AG09319 (cell line): ENCODE results near the gene CASP12.

ENCODE experiments used
- DNase-seq: peaks from one replicate; pipeline ENCODE4 v3.0.0-alpha.2; 2010; ENCODE audit warnings: low read depth; ENCODE audit errors: extremely low read depth
- CTCF ChIP-seq: IDR thresholded peaks from 2 replicates; pipeline ENCODE4 v1.5.1; 2011; ENCODE audit warnings: low read depth, mild to moderate bottlenecking, inconsistent platforms, low read length, moderate library complexity

CASP12 gene

GRCh38 chr11:104841185-104841584 is 57.1 kb downstream of the CASP12 start:
- no peak for DNase-seq
- TF ChIP-seq CTCF = no peak

GRCh38 chr11:104837969-104838639 is 60.2 kb downstream of the CASP12 start:
- no peak for TF ChIP-seq CTCF
- no peak for DNase-seq

- no peak for TF ChIP-seq CTCF
- DNase-seq = no peak
Observed at GRCh38 chr11:104836691-104837090, 61.6 kb downstream of the CASP12 start.
